HEK293T (cell line): ENCODE measurements around the gene IGF2.

ENCODE experiments used
- CTCF ChIA-PET: fragments of 350-600 bp; formaldehyde crosslinking; extraction: SDS; loops from one replicate; lab custom pipeline; 2021; ENCODE audit warnings: antibody characterized with exemption, inconsistent platforms; lab: Yijun Ruan, JAX
- POLR2A ChIA-PET: fragments of 350-600 bp; formaldehyde crosslinking; extraction: SDS; loops from one replicate; lab custom pipeline; 2020; ENCODE audit warnings: antibody characterized with exemption, inconsistent platforms; lab: Yijun Ruan, JAX
- DNase-seq: peaks from one replicate; pipeline ENCODE4 v3.0.0; 2012; ENCODE audit warnings: mixed read lengths; ENCODE audit errors: extremely low spot score
- ARNT ChIP-seq: fragments of 450-650 bp; IDR thresholded peaks from 2 replicates; pipeline ENCODE4 v1.6.1; 2017; ENCODE audit warnings: mild to moderate bottlenecking
- BHLHE40 ChIP-seq: fragments of 450-650 bp; IDR thresholded peaks from 2 replicates; pipeline ENCODE4 v1.6.1; 2016; ENCODE audit warnings: mild to moderate bottlenecking, moderate library complexity, borderline replicate concordance
- CTBP1 ChIP-seq: fragments of 450-650 bp; IDR thresholded peaks from 2 replicates; pipeline ENCODE4 v1.6.1; 2016; ENCODE audit warnings: borderline replicate concordance
- ELF4 ChIP-seq: fragments of 450-650 bp; IDR thresholded peaks from 2 replicates; pipeline ENCODE4 v1.6.1; 2017; ENCODE audit warnings: antibody characterized with exemption
- FOXA1 ChIP-seq: fragments of 450-650 bp; IDR thresholded peaks from 2 replicates; pipeline ENCODE4 v1.6.1; 2016; ENCODE audit warnings: mild to moderate bottlenecking
- FOXK2 ChIP-seq: fragments of 450-650 bp; IDR thresholded peaks from 2 replicates; pipeline ENCODE4 v1.6.1; 2016; ENCODE audit warnings: mild to moderate bottlenecking
- FOXM1 ChIP-seq: fragments of 450-650 bp; IDR thresholded peaks from 2 replicates; pipeline ENCODE4 v1.6.1; 2017; ENCODE audit warnings: mild to moderate bottlenecking, borderline replicate concordance
- HDGF ChIP-seq: fragments of 450-650 bp; IDR thresholded peaks from 2 replicates; pipeline ENCODE4 v1.6.1; 2017; ENCODE audit warnings: antibody characterized with exemption, borderline replicate concordance
- L3MBTL2 ChIP-seq: fragments of 450-650 bp; conservative IDR thresholded peaks from 2 replicates; pipeline ENCODE4 v1.6.1; 2016; ENCODE audit warnings: mild to moderate bottlenecking
- LEF1 ChIP-seq: fragments of 450-650 bp; IDR thresholded peaks from 2 replicates; pipeline ENCODE4 v1.6.1; 2017; ENCODE audit warnings: mild to moderate bottlenecking, borderline replicate concordance
- NFRKB ChIP-seq: fragments of 450-650 bp; IDR thresholded peaks from 2 replicates; pipeline ENCODE4 v1.6.1; 2016; ENCODE audit warnings: mild to moderate bottlenecking, moderate library complexity
- PKNOX1 ChIP-seq: fragments of 450-650 bp; IDR thresholded peaks from 2 replicates; pipeline ENCODE4 v1.6.1; 2016
- SP1 ChIP-seq: fragments of 450-650 bp; IDR thresholded peaks from 2 replicates; pipeline ENCODE4 v1.6.1; 2017
- SUZ12 ChIP-seq: fragments of 450-650 bp; IDR thresholded peaks from 2 replicates; pipeline ENCODE4 v1.6.1; 2016; ENCODE audit warnings: mild to moderate bottlenecking
- TARDBP ChIP-seq: fragments of 450-650 bp; IDR thresholded peaks from 2 replicates; pipeline ENCODE4 v1.6.1; 2016
- ZNF384 ChIP-seq: fragments of 450-650 bp; IDR thresholded peaks from 2 replicates; pipeline ENCODE4 v1.6.1; 2016

Gene IGF2

GRCh38 chr11:2098691-2099515, 40.3 kb downstream of the IGF2 start:
- ChIA-PET CTCF (no interaction called here), POLR2A (no interaction called here)
- no peak for DNase-seq
- TF ChIP-seq SUZ12 = no peak
- no peak for TF ChIP-seq FOXM1
- no peak for TF ChIP-seq CTBP1
- TF ChIP-seq PKNOX1 = no peak
- no peak for TF ChIP-seq BHLHE40
- no peak for TF ChIP-seq SP1
- TF ChIP-seq LEF1 = no peak

DNA sequence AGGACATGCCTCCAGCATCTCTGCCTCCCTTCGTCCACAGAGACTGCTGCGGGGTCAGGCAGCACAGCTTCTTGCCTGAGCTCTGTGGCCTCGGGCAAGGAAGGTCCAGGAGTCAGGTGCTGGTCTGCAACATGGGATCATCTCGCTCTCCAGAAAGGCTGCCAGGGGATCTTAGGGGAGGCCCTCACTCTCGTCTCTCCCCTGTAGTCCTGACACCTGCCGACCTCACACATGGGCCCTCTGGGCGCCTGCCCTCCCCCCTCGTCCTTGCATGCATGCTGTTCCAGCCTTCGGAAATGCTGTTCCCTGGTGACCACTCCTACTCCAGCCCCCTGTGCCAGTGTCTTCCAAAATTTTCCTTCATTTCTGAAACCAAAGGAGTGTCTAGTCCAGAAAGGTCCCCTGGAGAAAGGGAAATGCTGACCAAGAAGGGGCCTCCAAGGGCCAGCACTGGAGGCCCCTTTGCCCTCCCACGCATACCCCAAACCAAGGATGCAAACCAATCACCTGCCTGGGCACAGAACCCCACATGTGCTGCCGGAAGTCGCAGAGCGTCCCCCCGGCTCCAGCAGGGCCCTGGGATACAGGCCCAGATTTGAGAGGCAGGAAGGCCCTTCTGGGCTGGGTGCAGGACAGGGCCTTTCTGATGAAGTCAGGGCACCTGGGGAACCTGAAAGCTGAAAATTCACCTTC, 41.0 kb downstream of the IGF2 start:
- TF ChIP-seq FOXM1 = no peak
- TF ChIP-seq ARNT = no peak
- no peak for TF ChIP-seq SP1
- no peak for TF ChIP-seq L3MBTL2
- no peak for TF ChIP-seq TARDBP
- no peak for TF ChIP-seq FOXA1
- TF ChIP-seq LEF1 = no peak
- TF ChIP-seq NFRKB = no peak
- no peak for DNase-seq
- CTCF ChIA-PET = no interaction called here
- POLR2A ChIA-PET = no interaction called here

- POLR2A ChIA-PET = no interaction called here
- CTCF ChIA-PET = no interaction called here
- TF ChIP-seq ARNT = no peak
- no peak for TF ChIP-seq PKNOX1
- no peak for TF ChIP-seq FOXM1
- no peak for TF ChIP-seq FOXA1
- no peak for TF ChIP-seq L3MBTL2
- no peak for TF ChIP-seq TARDBP
- no peak for TF ChIP-seq HDGF
- TF ChIP-seq BHLHE40 = no peak
- TF ChIP-seq ELF4 = no peak
- no peak for TF ChIP-seq CTBP1
- TF ChIP-seq FOXK2 = no peak
- no peak for TF ChIP-seq ZNF384
- no peak for TF ChIP-seq NFRKB
- no peak for TF ChIP-seq SUZ12
- no peak for TF ChIP-seq LEF1
- no peak for TF ChIP-seq SP1
- DNase-seq = no peak
Observed at GRCh38 chr11:2097356-2097997, 41.7 kb downstream of the IGF2 start.

GRCh38 chr11:2096919-2097301, 42.3 kb downstream of the IGF2 start:
- no peak for TF ChIP-seq TARDBP
- no peak for TF ChIP-seq PKNOX1
- no peak for TF ChIP-seq SUZ12
- no peak for TF ChIP-seq FOXA1
- TF ChIP-seq L3MBTL2 = no peak
- no peak for TF ChIP-seq NFRKB
- no peak for TF ChIP-seq LEF1
- no peak for TF ChIP-seq FOXM1
- TF ChIP-seq SP1 = no peak
- TF ChIP-seq ARNT = no peak
- TF ChIP-seq CTBP1 = no peak
- no peak for TF ChIP-seq BHLHE40
- no peak for TF ChIP-seq FOXK2
- no peak for TF ChIP-seq ELF4
- POLR2A ChIA-PET = no interaction called here
- CTCF ChIA-PET = no interaction called here
- no peak for DNase-seq

GRCh38 chr11:2096011-2096918, 42.9 kb downstream of the IGF2 start:
- no peak for DNase-seq
- ChIA-PET POLR2A (no interaction called here), CTCF (no interaction called here)
- no peak for TF ChIP-seq FOXK2
- no peak for TF ChIP-seq CTBP1
- TF ChIP-seq HDGF = no peak
- no peak for TF ChIP-seq NFRKB
- TF ChIP-seq LEF1 = no peak
- no peak for TF ChIP-seq FOXM1
- TF ChIP-seq PKNOX1 = no peak
- TF ChIP-seq ARNT = no peak
- no peak for TF ChIP-seq L3MBTL2
- no peak for TF ChIP-seq SP1
- no peak for TF ChIP-seq SUZ12
- TF ChIP-seq FOXA1 = no peak
- no peak for TF ChIP-seq ZNF384
- no peak for TF ChIP-seq ELF4
- TF ChIP-seq BHLHE40 = no peak
- no peak for TF ChIP-seq TARDBP
